Caco-2 (cell line): ENCODE results near the gene CC2D2B. TPM values are rescaled to one million over a fixed set of nuclear protein-coding genes. Genes with fewer than 3 reads are reported as not detected.

ENCODE experiments used
- BruUV-seq: library from RNA; stranded (reverse); fragments of 400-500 nt; replicated peaks from 2 replicates; lab custom pipeline; 2021; lab: Mats Ljungman, UMichigan
- CTCF ChIA-PET: fragments of 300-600 bp; sonication (Branson Sonifier 250); formaldehyde crosslinking; loops from one replicate; lab custom pipeline; 2022; ENCODE audit warnings: antibody characterized with exemption; lab: Charles Lee
- POLR2A ChIA-PET: fragments of 300-600 bp; sonication (Branson Sonifier 250); formaldehyde crosslinking; loops from one replicate; lab custom pipeline; 2022; ENCODE audit warnings: antibody characterized with exemption; lab: Charles Lee
- DNase-seq, 2 experiments: peaks; one replicate each; pipeline versions ENCODE4 v3.0.0 to v3.0.0-alpha.2; 2020 to 2022
- H3K27me3 ChIP-seq: replicated peaks from 2 replicates; pipeline ENCODE4 v1.6.0; 2011; ENCODE audit warnings: low read length; ENCODE audit not compliant: control insufficient read depth, insufficient read depth
- H3K36me3 ChIP-seq: 2 replicates; pipeline ENCODE4 v1.5.1; 2011; ENCODE audit warnings: low read length; ENCODE audit not compliant: control insufficient read depth, insufficient read depth
- H3K4me1 ChIP-seq: fragments of 250-450 bp; sonication (Bioruptor Pico); 2 replicates; pipeline ENCODE4 v1.5.1; 2020; ENCODE audit warnings: mild to moderate bottlenecking
- H3K4me3 ChIP-seq: 2 replicates; pipeline ENCODE4 v1.5.1; 2011; ENCODE audit warnings: low read depth, mild to moderate bottlenecking, control low read depth, low read length
- H3K9me3 ChIP-seq: fragments of 250-450 bp; sonication (Bioruptor Pico); 2 replicates; pipeline ENCODE4 v1.5.1; 2020; ENCODE audit warnings: mild to moderate bottlenecking, moderate library complexity
- H3K27ac Mint-ChIP-seq: one replicate; pipeline ENCODE4 v1.8.0; 2022; ENCODE audit warnings: mixed read lengths; ENCODE audit not compliant: unreplicated experiment
- H3K27me3 Mint-ChIP-seq: one replicate; pipeline ENCODE4 v1.8.0; 2022; ENCODE audit warnings: mixed read lengths; ENCODE audit not compliant: insufficient read depth, unreplicated experiment
- H3K36me3 Mint-ChIP-seq: one replicate; pipeline ENCODE4 v1.8.0; 2022; ENCODE audit warnings: mild to moderate bottlenecking, mixed read lengths; ENCODE audit not compliant: insufficient read depth, unreplicated experiment
- H3K4me1 Mint-ChIP-seq: one replicate; pipeline ENCODE4 v1.8.0; 2022; ENCODE audit warnings: low read depth, mixed read lengths; ENCODE audit not compliant: unreplicated experiment
- H3K4me3 Mint-ChIP-seq: one replicate; pipeline ENCODE4 v1.8.0; 2022; ENCODE audit warnings: mild to moderate bottlenecking, moderate library complexity, mixed read lengths; ENCODE audit not compliant: unreplicated experiment
- H3K9me3 Mint-ChIP-seq: one replicate; pipeline ENCODE4 v1.8.0; 2022; ENCODE audit warnings: mixed read lengths; ENCODE audit not compliant: unreplicated experiment
- intact Hi-C: fragments of 100-400 bp; cut with micrococcal nuclease; formaldehyde crosslinking; loops from one replicate; pipeline ENCODE4 v1.10.0; 2022; ENCODE audit not compliant: unreplicated experiment
- total RNA-seq: library from RNA; stranded (reverse); gene quantifications from 2 replicates; pipeline ENCODE4 v1.2.3, GENCODE V29; 2022
- TF ChIP-seq, protein P1 (sequence below), 2 experiments: fragments of 200-600 bp in 1 of 2; IDR thresholded peaks; 1 replicate in 1 of 2; 2 replicates in 1 of 2; pipeline versions ENCODE4 v1.5.1 to v1.8.0; 2011 to 2022; ENCODE audit warnings: antibody characterized with exemption in 1 of 2, control low read depth in 1 of 2, inconsistent platforms in 1 of 2, low read depth in 1 of 2, low read length in 1 of 2, mild to moderate bottlenecking in 1 of 2, moderate library complexity in 1 of 2; ENCODE audit not compliant: insufficient read depth in 1 of 2, severe bottlenecking in 1 of 2, unreplicated experiment in 1 of 2

Gene CC2D2B
- total RNA-seq, 1 experiment from 2014 or later, result 0.39 TPM

DNA sequence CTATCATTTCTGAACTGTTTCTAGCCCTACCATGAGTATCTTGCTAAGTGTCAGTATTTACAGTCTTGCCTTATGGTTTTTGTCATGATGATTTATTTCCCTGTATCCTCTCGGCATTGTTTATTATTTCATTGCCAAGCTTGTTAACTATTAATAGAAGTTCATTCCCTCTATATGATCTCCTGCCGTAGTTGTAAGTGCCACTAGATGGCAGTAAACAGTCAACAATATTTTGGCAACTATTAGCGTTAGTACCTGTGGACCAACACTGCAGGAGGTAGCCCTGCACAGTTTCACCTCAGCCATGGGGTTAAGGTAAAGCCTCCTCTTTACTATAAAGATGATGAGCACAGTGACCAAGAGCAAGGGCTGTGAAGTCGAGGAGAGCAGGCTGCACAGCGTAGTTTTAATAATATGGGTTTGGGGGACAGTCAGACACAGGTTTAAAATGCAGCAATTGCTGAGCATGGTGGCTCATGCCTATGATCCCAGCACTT lies 109.5 kb downstream of the CC2D2B start:
- Histone ChIP-seq H3K4me1 (0 out of 2 replicates have a peak, but pooled peaks cover 5% of the 10 kb centered on the region), H3K36me3 (no peaks in the 10 kb centered on the region), H3K4me3 (no peak overlapping the region), H3K27me3 (no peaks in the 10 kb centered on the region), H3K9me3 (no peaks in the 10 kb centered on the region)
- DNase-seq, result peak; percentile 54 to 75
- H3K36me3 Mint-ChIP-seq, result no peaks in the 10 kb centered on the region
- ChIA-PET CTCF (interaction anchor here (0.6 to 1.9 kb wide), 17 partner anchors 10 to 358 kb away, joined by 3 to 26 read pairs (median 4); partner anchors contain the start of genes CCNJ, TCTN3 and ZNF518A), POLR2A (interaction anchor here (0.6 to 1.8 kb wide), 2 partner anchors 73 to 113 kb away, joined by 4 to 7 read pairs; partner anchors contain the start of gene ZNF518A)
- intact Hi-C loops, result loop anchor here (1.0 to 2.0 kb wide), 6 partner anchors 26 to 323 kb away; partner anchors contain the start of genes CCNJ and ZNF518A
- TF ChIP-seq, protein P1, sequence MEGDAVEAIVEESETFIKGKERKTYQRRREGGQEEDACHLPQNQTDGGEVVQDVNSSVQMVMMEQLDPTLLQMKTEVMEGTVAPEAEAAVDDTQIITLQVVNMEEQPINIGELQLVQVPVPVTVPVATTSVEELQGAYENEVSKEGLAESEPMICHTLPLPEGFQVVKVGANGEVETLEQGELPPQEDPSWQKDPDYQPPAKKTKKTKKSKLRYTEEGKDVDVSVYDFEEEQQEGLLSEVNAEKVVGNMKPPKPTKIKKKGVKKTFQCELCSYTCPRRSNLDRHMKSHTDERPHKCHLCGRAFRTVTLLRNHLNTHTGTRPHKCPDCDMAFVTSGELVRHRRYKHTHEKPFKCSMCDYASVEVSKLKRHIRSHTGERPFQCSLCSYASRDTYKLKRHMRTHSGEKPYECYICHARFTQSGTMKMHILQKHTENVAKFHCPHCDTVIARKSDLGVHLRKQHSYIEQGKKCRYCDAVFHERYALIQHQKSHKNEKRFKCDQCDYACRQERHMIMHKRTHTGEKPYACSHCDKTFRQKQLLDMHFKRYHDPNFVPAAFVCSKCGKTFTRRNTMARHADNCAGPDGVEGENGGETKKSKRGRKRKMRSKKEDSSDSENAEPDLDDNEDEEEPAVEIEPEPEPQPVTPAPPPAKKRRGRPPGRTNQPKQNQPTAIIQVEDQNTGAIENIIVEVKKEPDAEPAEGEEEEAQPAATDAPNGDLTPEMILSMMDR (IDR thresholded peaks at IDR 0.05; ENCODE audit: insufficient read depth in 1 of 2, low read depth in 1 of 2, low read length in 1 of 2, severe bottlenecking in 1 of 2, unreplicated experiment in 1 of 2), result peak; percentile 64 to 75
- H3K27me3 Mint-ChIP-seq, result no peaks in the 10 kb centered on the region
- H3K9me3 Mint-ChIP-seq, result no peaks in the 10 kb centered on the region
- BruUV-seq, result no TSS peak
- H3K27ac Mint-ChIP-seq, result no peak overlapping the region
- peaks cover 6% of the 10 kb centered on the region for H3K4me1 Mint-ChIP-seq
- H3K4me3 Mint-ChIP-seq, result no peak overlapping the region

DNA sequence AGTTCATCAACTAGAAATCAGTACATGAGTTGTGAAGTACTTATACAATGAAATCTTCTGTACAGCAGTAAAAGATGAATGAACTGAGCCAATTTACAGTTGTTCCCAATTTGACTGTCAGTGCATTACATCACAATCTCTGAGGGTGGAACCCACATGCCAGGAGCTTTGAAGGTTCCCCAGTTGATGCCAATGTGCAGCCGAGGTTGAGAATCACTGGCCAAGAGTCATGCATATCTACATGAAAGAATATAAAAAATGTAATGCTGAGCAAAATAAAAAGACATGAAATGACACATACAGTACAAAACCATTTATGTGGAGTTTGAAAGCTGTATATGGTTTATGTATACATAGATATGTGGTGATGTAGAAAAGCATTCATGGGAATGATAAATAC lies 113.6 kb downstream of the CC2D2B start:
- Mint-ChIP-seq H3K27me3 (no peaks in the 10 kb centered on the region), H3K27ac (no peak overlapping the region)
- no TSS peak for BruUV-seq

DNA sequence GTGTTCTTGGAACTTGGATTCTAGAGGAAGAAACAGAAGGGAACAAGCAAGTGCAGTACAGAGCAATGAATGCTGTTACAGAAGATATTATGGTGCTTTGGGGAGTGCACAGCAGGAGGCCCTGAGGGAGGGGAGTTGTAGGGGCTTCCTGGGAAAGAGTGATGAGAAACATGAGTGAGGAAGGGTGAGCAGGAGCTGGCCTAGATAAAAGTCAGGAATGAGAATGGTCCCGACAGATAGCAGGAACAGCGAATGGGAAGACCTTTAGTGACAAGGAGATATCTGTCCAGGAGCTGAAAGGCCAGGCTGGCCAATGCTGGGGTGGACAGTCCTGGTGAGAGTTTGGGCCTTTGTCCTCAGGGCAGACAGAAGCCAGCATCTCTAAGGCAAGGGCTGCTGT lies 115.0 kb downstream of the CC2D2B start:
- ChIA-PET POLR2A (no interaction called here), CTCF (no interaction called here)
- Histone ChIP-seq H3K4me1 (no peaks in the 10 kb centered on the region), H3K9me3 (no peaks in the 10 kb centered on the region), H3K36me3 (no peaks in the 10 kb centered on the region), H3K27me3 (no peaks in the 10 kb centered on the region), H3K4me3 (no peak overlapping the region)
- Mint-ChIP-seq H3K27me3 (no peaks in the 10 kb centered on the region), H3K4me3 (no peak overlapping the region), H3K9me3 (no peaks in the 10 kb centered on the region), H3K36me3 (no peaks in the 10 kb centered on the region), H3K27ac (no peak overlapping the region), H3K4me1 (no peaks in the 10 kb centered on the region)
- TF ChIP-seq, protein P1 (IDR thresholded peaks at IDR 0.05; ENCODE audit: insufficient read depth in 1 of 2, low read depth in 1 of 2, low read length in 1 of 2, severe bottlenecking in 1 of 2, unreplicated experiment in 1 of 2), result no peak
- no TSS peak for BruUV-seq
- no peak for DNase-seq
- intact Hi-C loops, result no loop called here

More for the DNA sequence above, 113.6 kb downstream of the CC2D2B start:
- POLR2A ChIA-PET, result no interaction called here
- Histone ChIP-seq H3K27me3 (no peaks in the 10 kb centered on the region), H3K9me3 (no peaks in the 10 kb centered on the region), H3K36me3 (no peaks in the 10 kb centered on the region), H3K4me3 (no peak overlapping the region), H3K4me1 (0 out of 2 replicates have a peak, but pooled peaks cover 5% of the 10 kb centered on the region)
- DNase-seq, result no peak
- no peaks in the 10 kb centered on the region for H3K36me3 Mint-ChIP-seq
- no peak overlapping the region for H3K4me3 Mint-ChIP-seq
- intact Hi-C loops, result no loop called here
- CTCF ChIA-PET, result no interaction called here
- TF ChIP-seq, protein P1 (IDR thresholded peaks at IDR 0.05; ENCODE audit: insufficient read depth in 1 of 2, low read depth in 1 of 2, low read length in 1 of 2, severe bottlenecking in 1 of 2, unreplicated experiment in 1 of 2), result no peak
- no peaks in the 10 kb centered on the region for H3K4me1 Mint-ChIP-seq
- no peaks in the 10 kb centered on the region for H3K9me3 Mint-ChIP-seq
